Thyroid gland (tissue), 4 donors: ENCODE measurements around the gene OPTC. TPM values are rescaled to one million over a fixed set of nuclear protein-coding genes. Genes with fewer than 3 reads are reported as not detected.

Source experiments
- DNase-seq, 2 donors: peaks; one replicate each; pipeline ENCODE4 v3.0.0-alpha.2; 2019
- H3K27ac ChIP-seq, 3 donors: fragments of 200-600 bp; sonication (generic); 1 replicate in 2 of 3; 2 replicates in 1 of 3; pipeline ENCODE4 v1.5.1; 2016 to 2019; ENCODE audit warnings: mild to moderate bottlenecking in 1 of 3, moderate library complexity in 1 of 3
- H3K27me3 ChIP-seq: fragments of 200-600 bp; sonication (generic); one replicate; pipeline ENCODE4 v1.5.1; 2019
- H3K36me3 ChIP-seq, 2 donors: fragments of 200-600 bp; sonication (generic); one replicate each; pipeline ENCODE4 v1.5.1; 2016 to 2019
- H3K4me1 ChIP-seq, 2 donors: fragments of 200-600 bp; sonication (generic); one replicate each; pipeline ENCODE4 v1.5.1; 2017 to 2019
- H3K4me3 ChIP-seq, 3 donors: fragments of 200-600 bp; sonication (generic); replicated peaks in 1 of 3; 1 replicate in 2 of 3; 2 replicates in 1 of 3; pipeline ENCODE4 v1.5.1; 2016; ENCODE audit warnings: mild to moderate bottlenecking in 1 of 3
- H3K9me3 ChIP-seq: fragments of 200-600 bp; sonication (generic); one replicate; pipeline ENCODE4 v1.5.1; 2017
- CTCF ChIP-seq, 6 experiments: fragments of 200-600 bp in 3 of 6; fragments of 450-650 bp in 3 of 6; sonication (generic) in 3 of 6; IDR thresholded peaks; one replicate each; pipeline ENCODE4 v1.5.1; 2016 to 2019; ENCODE audit warnings: antibody characterized with exemption in 6 of 6, mild to moderate bottlenecking in 2 of 6, inconsistent platforms in 1 of 6, moderate library complexity in 1 of 6
- POLR2A ChIP-seq, 2 donors: fragments of 450-650 bp; IDR thresholded peaks; one replicate each; pipeline ENCODE4 v1.6.1; 2017; ENCODE audit warnings: antibody characterized with exemption in 2 of 2, mild to moderate bottlenecking in 2 of 2, moderate library complexity in 1 of 2
- WGBS, 2 donors: methylation state at CpG; one replicate each; pipeline ENCODE4 v1.1.5; 2017; 5-methylcytosine and 5-hydroxymethylcytosine counted together
- intact Hi-C: fragments of 100-400 bp; cut with DNase I; formaldehyde crosslinking; loops from one replicate; pipeline ENCODE4 v1.15.1; 2023
- total RNA-seq, 4 donors: library from RNA; depleted of rRNA; stranded (reverse); fragments of >200 nt; gene quantifications; one replicate each; pipeline ENCODE4 v1.2.3, GENCODE V29; 2016

OPTC gene
- total RNA-seq, 4 donors from 2014 or later = not detected

GRCh38 chr1:203481196-203481595 is 12.8 kb upstream of the OPTC start:
- peaks cover 6 to 16% of the 10 kb centered on the region in 2 donors for H3K4me1 ChIP-seq
- DNase-seq = no peak
- H3K27ac ChIP-seq = peak overlapping the region in 2 of 3 donors; percentile 54 to 74
- no peaks in the 10 kb centered on the region for H3K27me3 ChIP-seq
- 70 to 75% methylated on average over 1 of the region's 1 CpG for WGBS, 2 donors
- intact Hi-C loops = no loop called here
- H3K4me3 ChIP-seq = no peak overlapping the region
- H3K36me3 ChIP-seq = peaks cover 0 to 4% of the 10 kb centered on the region in 2 donors
- TF ChIP-seq POLR2A (IDR thresholded peaks at IDR 0.05) (no peak), CTCF (IDR thresholded peaks at IDR 0.05) (no peak)
- no peaks in the 10 kb centered on the region for H3K9me3 ChIP-seq

- no peaks in the 10 kb centered on the region for H3K27me3 ChIP-seq
- WGBS, 2 donors = 84 to 87% methylated on average over 28 of the region's 28 CpGs
- H3K36me3 ChIP-seq = peaks cover 0 to 4% of the 10 kb centered on the region in 2 donors
- peak overlapping the region in 2 of 3 donors; percentile 74 to 80 for H3K27ac ChIP-seq
- H3K9me3 ChIP-seq = no peaks in the 10 kb centered on the region
- peak overlapping the region in 1 of 3 donors; percentile 25 for H3K4me3 ChIP-seq
- DNase-seq = no peak
- intact Hi-C loops = loop anchor here (5.0 kb wide), 1 partner anchor 214 kb away; no protein-coding TSS in a partner anchor
- TF ChIP-seq CTCF (IDR thresholded peaks at IDR 0.05) (no peak), POLR2A (IDR thresholded peaks at IDR 0.05) (no peak)
- peaks cover 4 to 7% of the 10 kb centered on the region in 2 donors for H3K4me1 ChIP-seq
Observed at GRCh38 chr1:203486618-203487370, 7.2 kb upstream of the OPTC start.

GRCh38 chr1:203488539-203488938 is 5.4 kb upstream of the OPTC start:
- no peaks in the 10 kb centered on the region for H3K9me3 ChIP-seq
- DNase-seq = no peak
- intact Hi-C loops = loop anchor here (2.0 to 5.0 kb wide), 2 partner anchors 150 to 216 kb away; no protein-coding TSS in a partner anchor
- 73 to 79% methylated on average over 7 of the region's 7 CpGs for WGBS, 2 donors
- peaks cover 4 to 7% of the 10 kb centered on the region in 2 donors for H3K4me1 ChIP-seq
- H3K27me3 ChIP-seq = no peaks in the 10 kb centered on the region
- TF ChIP-seq POLR2A (IDR thresholded peaks at IDR 0.05) = no peak
- no peak for TF ChIP-seq CTCF (IDR thresholded peaks at IDR 0.05)
- peak overlapping the region in 1 of 3 donors; percentile 74 for H3K27ac ChIP-seq
- H3K36me3 ChIP-seq = peaks cover 0 to 4% of the 10 kb centered on the region in 2 donors
- H3K4me3 ChIP-seq = no peak overlapping the region

- Histone ChIP-seq H3K36me3 (no peaks in the 10 kb centered on the region), H3K27ac (no peak overlapping the region), H3K4me3 (no peak overlapping the region), H3K27me3 (no peaks in the 10 kb centered on the region), H3K4me1 (peaks cover 4 to 7% of the 10 kb centered on the region in 2 donors), H3K9me3 (no peaks in the 10 kb centered on the region)
- WGBS, 2 donors = 94 to 96% methylated on average over 9 of the region's 9 CpGs
- TF ChIP-seq CTCF (IDR thresholded peaks at IDR 0.05) (no peak), POLR2A (IDR thresholded peaks at IDR 0.05) (no peak)
- intact Hi-C loops = no loop called here
- no peak for DNase-seq
Observed at GRCh38 chr1:203490607-203491006, 3.3 kb upstream of the OPTC start.

GRCh38 chr1:203491664-203492063 is 2.3 kb upstream of the OPTC start:
- H3K27ac ChIP-seq = no peak overlapping the region
- WGBS, 2 donors = 69 to 80% methylated on average over 9 of the region's 9 CpGs
- H3K4me1 ChIP-seq = peaks cover 4 to 7% of the 10 kb centered on the region in 2 donors
- no peak overlapping the region for H3K4me3 ChIP-seq
- H3K27me3 ChIP-seq = no peaks in the 10 kb centered on the region
- H3K9me3 ChIP-seq = no peaks in the 10 kb centered on the region
- intact Hi-C loops = no loop called here
- no peaks in the 10 kb centered on the region for H3K36me3 ChIP-seq
- no peak for DNase-seq
- TF ChIP-seq CTCF (IDR thresholded peaks at IDR 0.05) = no peak
- TF ChIP-seq POLR2A (IDR thresholded peaks at IDR 0.05) = no peak
